ENCODE data around the gene CNTNAP5. TPM values are rescaled to one million over a fixed set of nuclear protein-coding genes. Genes with fewer than 3 reads are reported as not detected.

Gene CNTNAP5
- total and polyA plus RNA-seq, 2 donors (not counting 3 experiments of a cell fraction or from before 2014, with no cell fraction given): not detected

GRCh38 chr2:124025891-124026434 lies 876 bp downstream of the CNTNAP5 start:
- no TSS peak for BruUV-seq (replicated peaks)
- intact Hi-C loops (cut with micrococcal nuclease): no loop called here
- Histone ChIP-seq H3K4me2 (ENCODE audit: insufficient read depth, low read length) (no peak overlapping the region), H4K20me1 (replicated peaks; ENCODE audit: control insufficient read depth, extremely low read depth, insufficient read depth, low read length) (no peaks in the 10 kb centered on the region), H3K9ac (replicated peaks; ENCODE audit: extremely low read depth, insufficient read depth, low read length) (no peak overlapping the region), H3K4me1 (ENCODE audit: control insufficient read depth, extremely low read depth, insufficient read depth, low read length) (no peaks in the 10 kb centered on the region), H3K79me2 (ENCODE audit: control insufficient read depth, insufficient read depth, low read length) (no peaks in the 10 kb centered on the region), H3K36me3 (ENCODE audit: control insufficient read depth in 2 of 2, extremely low read depth in 1 of 2, insufficient read depth in 2 of 2, low read length in 2 of 2) (no peaks in the 10 kb centered on the region), H3K4me3 (replicated peaks in 1 of 3; ENCODE audit: insufficient read depth in 1 of 3, low read depth in 1 of 3, low read length in 3 of 3) (no peak overlapping the region), H3K27ac (ENCODE audit: insufficient read depth, low read depth, low read length) (no peak overlapping the region), H3K27me3 (ENCODE audit: control insufficient read depth in 2 of 2, insufficient read depth in 2 of 2, low read length in 2 of 2) (no peaks in the 10 kb centered on the region), H3K9me3 (replicated peaks; ENCODE audit: control insufficient read depth, insufficient read depth, low read length) (peaks cover 1% of the 10 kb centered on the region), H3K9me1 (replicated peaks; ENCODE audit: control insufficient read depth, extremely low read depth, insufficient read depth, low read length) (no peaks in the 10 kb centered on the region), H2AFZ (ENCODE audit: low read depth, low read length) (no peak overlapping the region)
- dilution Hi-C loops (cut with MboI; ENCODE audit: extremely low pct_ligation_motif_present, low sequenced_read_pairs): no loop called here
- ChIA-PET CTCF (no interaction called here), POLR2A (no interaction called here)
- TF ChIP-seq, protein P1, sequence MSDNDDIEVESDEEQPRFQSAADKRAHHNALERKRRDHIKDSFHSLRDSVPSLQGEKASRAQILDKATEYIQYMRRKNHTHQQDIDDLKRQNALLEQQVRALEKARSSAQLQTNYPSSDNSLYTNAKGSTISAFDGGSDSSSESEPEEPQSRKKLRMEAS (IDR thresholded peaks at IDR 0.05; ENCODE audit: insufficient read depth, insufficient read length): no peak
- no peak for TF ChIP-seq EZH2 (IDR thresholded peaks at IDR 0.05; ENCODE audit: borderline replicate concordance, low read depth, low read length, severe bottlenecking)
- no peak for TF ChIP-seq FOS (IDR thresholded peaks at IDR 0.05; ENCODE audit: borderline replicate concordance, insufficient read depth, low read length)
- TF ChIP-seq MYC (IDR thresholded peaks at IDR 0.05; ENCODE audit: low read depth, low read length): no peak
- TF ChIP-seq POLR2A (IDR thresholded peaks at IDR 0.05; ENCODE audit: low read depth, low read length): no peak
- TF ChIP-seq, protein P2, sequence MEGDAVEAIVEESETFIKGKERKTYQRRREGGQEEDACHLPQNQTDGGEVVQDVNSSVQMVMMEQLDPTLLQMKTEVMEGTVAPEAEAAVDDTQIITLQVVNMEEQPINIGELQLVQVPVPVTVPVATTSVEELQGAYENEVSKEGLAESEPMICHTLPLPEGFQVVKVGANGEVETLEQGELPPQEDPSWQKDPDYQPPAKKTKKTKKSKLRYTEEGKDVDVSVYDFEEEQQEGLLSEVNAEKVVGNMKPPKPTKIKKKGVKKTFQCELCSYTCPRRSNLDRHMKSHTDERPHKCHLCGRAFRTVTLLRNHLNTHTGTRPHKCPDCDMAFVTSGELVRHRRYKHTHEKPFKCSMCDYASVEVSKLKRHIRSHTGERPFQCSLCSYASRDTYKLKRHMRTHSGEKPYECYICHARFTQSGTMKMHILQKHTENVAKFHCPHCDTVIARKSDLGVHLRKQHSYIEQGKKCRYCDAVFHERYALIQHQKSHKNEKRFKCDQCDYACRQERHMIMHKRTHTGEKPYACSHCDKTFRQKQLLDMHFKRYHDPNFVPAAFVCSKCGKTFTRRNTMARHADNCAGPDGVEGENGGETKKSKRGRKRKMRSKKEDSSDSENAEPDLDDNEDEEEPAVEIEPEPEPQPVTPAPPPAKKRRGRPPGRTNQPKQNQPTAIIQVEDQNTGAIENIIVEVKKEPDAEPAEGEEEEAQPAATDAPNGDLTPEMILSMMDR (IDR thresholded peaks at IDR 0.05; ENCODE audit: extremely low read depth in 1 of 2, insufficient read depth in 1 of 2, low read depth in 1 of 2, low read length in 2 of 2): no peak
- TF ChIP-seq GATA2 (IDR thresholded peaks at IDR 0.05; ENCODE audit: insufficient read depth, insufficient read length, low read depth, low read length): no peak
- no peak for TF ChIP-seq JUN (IDR thresholded peaks at IDR 0.05; ENCODE audit: borderline replicate concordance, insufficient read depth, insufficient read length, low read depth)
- TF ChIP-seq POLR2AphosphoS5 (IDR thresholded peaks at IDR 0.05; ENCODE audit: insufficient read depth, low read depth, low read length): no peak
- no peak for FAIRE-seq
- no peak for DNase-seq (ENCODE audit: low read depth, low spot score)

All from endothelial cell of umbilical vein (primary cell).